HepG2 (cell line): ENCODE measurements around the gene HAUS5. TPM values are rescaled to one million over a fixed set of nuclear protein-coding genes. Genes with fewer than 3 reads are reported as not detected.

Experiments used
- ATAC-seq: fragments of 200-7000 bp; cut with Tn5 transposase; 3 replicates; pipeline ENCODE4 v1.9.1; 2020; ENCODE audit warnings: mild to moderate bottlenecking, moderate library complexity
- BruUV-seq: library from RNA; stranded (reverse); fragments of 400-500 nt; replicated peaks from 2 replicates; lab custom pipeline; 2021; lab: Mats Ljungman, UMichigan
- CTCF ChIA-PET: fragments of 300-600 bp; formaldehyde crosslinking; extraction: SDS; loops from one replicate; lab custom pipeline; 2021; ENCODE audit warnings: low total read pairs, inconsistent platforms, low intra/inter-chr PET ratio; lab: Yijun Ruan, JAX
- POLR2A ChIA-PET: fragments of 350-600 bp; sonication (Branson Sonifier 250); formaldehyde crosslinking; loops from one replicate; lab custom pipeline; 2020; ENCODE audit warnings: antibody characterized with exemption, inconsistent platforms; lab: Yijun Ruan, JAX
- DNase-seq: peaks from one replicate; pipeline ENCODE4 v3.0.0-alpha.2; 2015; ENCODE audit warnings: low spot score
- FAIRE-seq: peaks from 3 replicates; lab custom pipeline; 2011; peaks lifted over from hg19 to GRCh38; lab: Jason Lieb, UNC
- H2AFZ ChIP-seq: one replicate; pipeline ENCODE4 v1.6.1; 2011; ENCODE audit warnings: low read length, inconsistent platforms
- H3K27ac ChIP-seq: fragments of 300-600 bp; 3 replicates; pipeline ENCODE4 v1.8.0; 2011; ENCODE audit warnings: mixed run types, mild to moderate bottlenecking, mixed read lengths, low read length, inconsistent platforms; ENCODE audit not compliant: insufficient read depth; ENCODE audit errors: extremely low read length
- H3K27me3 ChIP-seq, 2 experiments: fragments of 200-600 bp in 1 of 2; 2 replicates in 1 of 2; 3 replicates in 1 of 2; pipeline versions ENCODE4 v1.6.0 to v1.8.0; 2011; ENCODE audit warnings: low read length in 2 of 2, mild to moderate bottlenecking in 2 of 2, moderate library complexity in 2 of 2, inconsistent platforms in 1 of 2; ENCODE audit not compliant: insufficient read depth in 2 of 2, control insufficient read depth in 1 of 2
- H3K36me3 ChIP-seq, 2 experiments: fragments of 200-600 bp in 1 of 2; replicated peaks in 1 of 2; 2 replicates in 1 of 2; 3 replicates in 1 of 2; pipeline versions ENCODE4 v1.5.1 to v1.8.0; 2011; ENCODE audit warnings: low read length in 2 of 2, inconsistent platforms in 1 of 2; ENCODE audit not compliant: insufficient read depth in 2 of 2, control insufficient read depth in 1 of 2
- H3K4me1 ChIP-seq: 2 replicates; pipeline ENCODE4 v1.5.1; 2012; ENCODE audit warnings: low read length, inconsistent platforms; ENCODE audit not compliant: insufficient read depth
- H3K4me2 ChIP-seq: 2 replicates; pipeline ENCODE4 v1.6.0; 2011; ENCODE audit warnings: low read depth, low read length, inconsistent platforms
- H3K4me3 ChIP-seq, 3 experiments: fragments of 200-600 bp in 1 of 3; sonication (generic), shearing (Covaris generic) in 1 of 3; replicated peaks in 1 of 3; 2 replicates each; pipeline ENCODE4 v1.5.1; 2011 to 2016; ENCODE audit warnings: low read length in 3 of 3, inconsistent platforms in 2 of 3, low read depth in 2 of 3, mild to moderate bottlenecking in 2 of 3, control low read depth in 1 of 3, mixed read lengths in 1 of 3; ENCODE audit not compliant: insufficient read depth in 1 of 3
- H3K79me2 ChIP-seq: one replicate; pipeline ENCODE4 v1.6.1; 2011; ENCODE audit warnings: low read length, inconsistent platforms; ENCODE audit not compliant: insufficient read depth
- H3K9ac ChIP-seq: 2 replicates; pipeline ENCODE4 v1.6.0; 2011; ENCODE audit warnings: mild to moderate bottlenecking, low read depth, low read length, inconsistent platforms; ENCODE audit not compliant: insufficient read depth
- H3K9me3 ChIP-seq: 2 replicates; pipeline ENCODE4 v1.5.1; 2012; ENCODE audit warnings: mild to moderate bottlenecking, low read length
- H4K20me1 ChIP-seq: 2 replicates; pipeline ENCODE4 v1.6.0; 2011; ENCODE audit warnings: inconsistent platforms, mild to moderate bottlenecking, low read length, moderate library complexity; ENCODE audit not compliant: insufficient read depth
- AGO2 ChIP-seq: fragments of 200-400 bp; formaldehyde crosslinking; optimal IDR thresholded peaks from 2 replicates; pipeline ENCODE3; 2017; ENCODE audit warnings: mild to moderate bottlenecking, low read depth, low read length, moderate library complexity
- DMAP1 ChIP-seq: IDR thresholded peaks from 2 replicates; pipeline ENCODE4 v1.6.1; 2016
- HCFC1 ChIP-seq: fragments of 150-350 bp; IDR thresholded peaks from 2 replicates; pipeline ENCODE4 v1.6.1; 2014; ENCODE audit warnings: low read depth, low read length
- HOXA3 ChIP-seq: sonication (generic); formaldehyde crosslinking; IDR thresholded peaks from 2 replicates; pipeline ENCODE4 v1.5.0; 2020; ENCODE audit warnings: missing genetic modification reagents
- MATR3 ChIP-seq: sonication (generic); formaldehyde crosslinking; IDR thresholded peaks from 2 replicates; pipeline ENCODE4 v1.4.0; 2020; ENCODE audit warnings: missing genetic modification reagents
- NR2F2 ChIP-seq: IDR thresholded peaks from 2 replicates; pipeline ENCODE4 v1.6.1; 2012; ENCODE audit warnings: low read depth, inconsistent platforms, borderline replicate concordance
- PHF5A ChIP-seq: IDR thresholded peaks from one replicate; pipeline ENCODE4 v1.6.1; 2018; ENCODE audit warnings: low read depth, missing genetic modification reagents; ENCODE audit not compliant: unreplicated experiment
- RFX5 ChIP-seq: IDR thresholded peaks from 2 replicates; pipeline ENCODE4 v1.6.1; 2011; ENCODE audit warnings: low read depth, low read length, improper control_type of control experiment
- SP140L ChIP-seq: sonication (generic); formaldehyde crosslinking; IDR thresholded peaks from 2 replicates; pipeline ENCODE4 v1.4.0; 2020; ENCODE audit warnings: missing genetic modification reagents, borderline replicate concordance
- YY1 ChIP-seq: IDR thresholded peaks from 2 replicates; pipeline ENCODE4 v1.6.1; 2011; ENCODE audit warnings: low read length, low read depth, moderate library complexity, mild to moderate bottlenecking; ENCODE audit not compliant: insufficient read depth, insufficient replicate concordance
- ZNF567 ChIP-seq: sonication (generic); formaldehyde crosslinking; IDR thresholded peaks from 2 replicates; pipeline ENCODE4 v1.8.1; 2023; ENCODE audit warnings: mild to moderate bottlenecking, missing genetic modification reagents, borderline replicate concordance
- ZNF605 ChIP-seq: sonication (generic); formaldehyde crosslinking; IDR thresholded peaks from 2 replicates; pipeline ENCODE4 v1.8.0; 2022; ENCODE audit warnings: mild to moderate bottlenecking, missing genetic modification reagents
- ZNF773 ChIP-seq: sonication (generic); formaldehyde crosslinking; IDR thresholded peaks from 2 replicates; pipeline ENCODE4 v1.4.0; 2020; ENCODE audit warnings: missing genetic modification reagents, borderline replicate concordance
- ZSCAN12 ChIP-seq: sonication (generic); formaldehyde crosslinking; IDR thresholded peaks from 2 replicates; pipeline ENCODE4 v1.9.0; 2021; ENCODE audit warnings: mild to moderate bottlenecking, missing genetic modification reagents
- ZSCAN9 ChIP-seq: IDR thresholded peaks from 2 replicates; pipeline ENCODE4 v1.6.1; 2016; ENCODE audit warnings: borderline replicate concordance
- WGBS: methylation state at CpG from one replicate; pipeline ENCODE4 v1.1.6; 2017; ENCODE audit warnings: low lambda C conversion rate; 5-methylcytosine and 5-hydroxymethylcytosine counted together
- in situ Hi-C: cut with HindIII; loops from 2 replicates; pipeline ENCODE4 v1.10.0; 2017; ENCODE audit warnings: low pct_unique_long_range_greater_than_20kb; ENCODE audit not compliant: extremely low pct_ligation_motif_present
- intact Hi-C: fragments of 100-400 bp; cut with micrococcal nuclease; formaldehyde crosslinking; loops from one replicate; pipeline ENCODE4 v1.10.0; 2022; ENCODE audit not compliant: unreplicated experiment
- polyA plus RNA-seq, 8 experiments: library from polyadenylated mRNA; depleted of rRNA in 3 of 8; stranded (reverse) in 7 of 8; unstranded in 1 of 8; fragments of >200 nt; fragmentation: Illumina TruSeq in 4 of 8; extraction: Trizol in 4 of 8; gene quantifications; 2 replicates each; pipeline versions ENCODE4 v1.2.1 to v1.2.3, GENCODE V29; 2011 to 2016; ENCODE audit warnings: low read depth in 4 of 8, missing spikeins in 1 of 8, mixed read lengths in 1 of 8; ENCODE audit not compliant: insufficient read depth in 1 of 8
- total RNA-seq, 5 experiments: library from RNA; depleted of rRNA; stranded (reverse); fragments of >200 nt; fragmentation: Illumina TruSeq; extraction: Trizol; gene quantifications; 2 replicates each; pipeline ENCODE4 v1.2.3, GENCODE V29; 2016; ENCODE audit warnings: low read depth in 1 of 5
- TF ChIP-seq, protein P1 (sequence below): sonication (generic); formaldehyde crosslinking; IDR thresholded peaks from 2 replicates; pipeline ENCODE4 v1.5.0; 2020; ENCODE audit warnings: mild to moderate bottlenecking, missing genetic modification reagents
- TF ChIP-seq, protein P2 (sequence below): sonication (generic); formaldehyde crosslinking; IDR thresholded peaks from 2 replicates; pipeline ENCODE4 v1.5.1; 2020; ENCODE audit warnings: mild to moderate bottlenecking, missing genetic modification reagents, moderate library complexity

HAUS5 gene
- total and polyA plus RNA-seq, 2 of the 13 experiments (the other 11 are each of a cell fraction or from before 2014, with no cell fraction given): 10.3 to 17.7 TPM

DNA sequence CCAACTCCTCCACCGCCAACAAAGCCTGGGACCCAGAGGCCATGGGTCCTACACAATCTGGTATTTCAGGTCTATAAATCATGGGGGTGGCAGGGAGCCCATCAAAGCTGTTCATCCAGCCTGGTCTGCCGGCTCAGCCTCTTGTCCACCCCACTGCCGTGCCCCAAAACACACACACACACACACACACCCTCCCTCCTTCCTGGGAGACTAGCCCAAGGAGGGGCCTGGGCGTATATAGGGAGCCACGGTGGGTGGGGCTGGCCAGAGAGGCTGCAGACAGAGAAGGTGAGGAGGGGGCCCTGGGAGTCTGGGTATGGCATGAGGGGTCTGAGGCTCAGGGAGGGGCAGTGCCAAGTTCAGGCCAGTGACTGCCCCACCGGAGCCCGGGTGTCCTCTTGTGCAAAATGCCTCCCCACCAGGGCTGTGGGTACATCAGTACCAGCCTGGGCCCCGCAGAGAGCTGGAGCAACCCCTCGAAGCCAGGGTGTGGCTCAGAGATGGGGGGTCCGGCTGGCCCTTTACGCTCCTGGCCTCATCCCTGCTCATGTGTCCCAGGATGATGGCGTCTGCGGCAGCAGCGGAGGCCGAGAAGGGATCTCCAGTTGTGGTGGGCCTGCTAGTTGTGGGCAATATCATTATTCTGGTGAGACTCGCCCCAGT, 53.8 kb downstream of the HAUS5 start, which contains the start of gene UPK1A:
Gene UPK1A, plus strand, starts transcription at position 267 of the 663 bp plus-strand sequence. Its CDS starts 296 bp downstream, at position 563.
- no peak for FAIRE-seq
- Histone ChIP-seq H3K27me3 (0 out of 5 replicates have a peak, but pooled peaks cover 0 to 4% of the 10 kb centered on the region in 2 experiments), H2AFZ (no peak within 1 kb of the TSS), H3K27ac (no peak within 1 kb of the TSS), H3K9me3 (no peaks in the 10 kb centered on the region), H3K4me1 (peaks cover 32% of the 10 kb centered on the region), H3K79me2 (no peaks in the 10 kb centered on the region), H3K4me3 (no peak within 1 kb of the TSS), H3K36me3 (no peaks in the 10 kb centered on the region)
- DNase-seq: no peak
- ChIA-PET CTCF (no interaction called here), POLR2A (no interaction called here)
- 98% methylated on average over 7 of the region's 16 CpGs for WGBS
- no peak for ATAC-seq
- BruUV-seq: no TSS peak
- intact Hi-C loops: no loop called here
- TF ChIP-seq YY1 (no peak), ZSCAN12 (CRISPR knock-in tag) (no peak), ZNF605 (CRISPR knock-in tag) (no peak), SP140L (CRISPR knock-in tag) (no peak), MATR3 (CRISPR knock-in tag) (no peak), AGO2 (no peak), NR2F2 (no peak), RFX5 (no peak), PHF5A (CRISPR knock-in tag) (no peak), HOXA3 (CRISPR knock-in tag) (no peak), HCFC1 (no peak), ZNF567 (CRISPR knock-in tag) (no peak), ZSCAN9 (no peak), DMAP1 (CRISPR knock-in tag) (no peak), ZNF773 (CRISPR knock-in tag) (no peak)
- TF ChIP-seq, protein P1, sequence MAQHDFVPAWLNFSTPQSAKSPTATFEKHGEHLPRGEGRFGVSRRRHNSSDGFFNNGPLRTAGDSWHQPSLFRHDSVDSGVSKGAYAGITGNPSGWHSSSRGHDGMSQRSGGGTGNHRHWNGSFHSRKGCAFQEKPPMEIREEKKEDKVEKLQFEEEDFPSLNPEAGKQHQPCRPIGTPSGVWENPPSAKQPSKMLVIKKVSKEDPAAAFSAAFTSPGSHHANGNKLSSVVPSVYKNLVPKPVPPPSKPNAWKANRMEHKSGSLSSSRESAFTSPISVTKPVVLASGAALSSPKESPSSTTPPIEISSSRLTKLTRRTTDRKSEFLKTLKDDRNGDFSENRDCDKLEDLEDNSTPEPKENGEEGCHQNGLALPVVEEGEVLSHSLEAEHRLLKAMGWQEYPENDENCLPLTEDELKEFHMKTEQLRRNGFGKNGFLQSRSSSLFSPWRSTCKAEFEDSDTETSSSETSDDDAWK (CRISPR knock-in tag): no peak
- TF ChIP-seq, protein P2, sequence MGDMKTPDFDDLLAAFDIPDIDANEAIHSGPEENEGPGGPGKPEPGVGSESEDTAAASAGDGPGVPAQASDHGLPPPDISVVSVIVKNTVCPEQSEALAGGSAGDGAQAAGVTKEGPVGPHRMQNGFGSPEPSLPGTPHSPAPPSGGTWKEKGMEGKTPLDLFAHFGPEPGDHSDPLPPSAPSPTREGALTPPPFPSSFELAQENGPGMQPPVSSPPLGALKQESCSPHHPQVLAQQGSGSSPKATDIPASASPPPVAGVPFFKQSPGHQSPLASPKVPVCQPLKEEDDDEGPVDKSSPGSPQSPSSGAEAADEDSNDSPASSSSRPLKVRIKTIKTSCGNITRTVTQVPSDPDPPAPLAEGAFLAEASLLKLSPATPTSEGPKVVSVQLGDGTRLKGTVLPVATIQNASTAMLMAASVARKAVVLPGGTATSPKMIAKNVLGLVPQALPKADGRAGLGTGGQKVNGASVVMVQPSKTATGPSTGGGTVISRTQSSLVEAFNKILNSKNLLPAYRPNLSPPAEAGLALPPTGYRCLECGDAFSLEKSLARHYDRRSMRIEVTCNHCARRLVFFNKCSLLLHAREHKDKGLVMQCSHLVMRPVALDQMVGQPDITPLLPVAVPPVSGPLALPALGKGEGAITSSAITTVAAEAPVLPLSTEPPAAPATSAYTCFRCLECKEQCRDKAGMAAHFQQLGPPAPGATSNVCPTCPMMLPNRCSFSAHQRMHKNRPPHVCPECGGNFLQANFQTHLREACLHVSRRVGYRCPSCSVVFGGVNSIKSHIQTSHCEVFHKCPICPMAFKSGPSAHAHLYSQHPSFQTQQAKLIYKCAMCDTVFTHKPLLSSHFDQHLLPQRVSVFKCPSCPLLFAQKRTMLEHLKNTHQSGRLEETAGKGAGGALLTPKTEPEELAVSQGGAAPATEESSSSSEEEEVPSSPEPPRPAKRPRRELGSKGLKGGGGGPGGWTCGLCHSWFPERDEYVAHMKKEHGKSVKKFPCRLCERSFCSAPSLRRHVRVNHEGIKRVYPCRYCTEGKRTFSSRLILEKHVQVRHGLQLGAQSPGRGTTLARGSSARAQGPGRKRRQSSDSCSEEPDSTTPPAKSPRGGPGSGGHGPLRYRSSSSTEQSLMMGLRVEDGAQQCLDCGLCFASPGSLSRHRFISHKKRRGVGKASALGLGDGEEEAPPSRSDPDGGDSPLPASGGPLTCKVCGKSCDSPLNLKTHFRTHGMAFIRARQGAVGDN (CRISPR knock-in tag): no peak
- TF ChIP-seq, all 625 proteins: peak for 0
- H4K20me1 ChIP-seq: no peaks in the 10 kb centered on the region
- H3K9ac ChIP-seq: no peak within 1 kb of the TSS
- in situ Hi-C loops: no loop called here
- no peak within 1 kb of the TSS for H3K4me2 ChIP-seq
